Neural cell (in vitro differentiated cells): ENCODE results near the gene PARG. TPM values are rescaled to one million over a fixed set of nuclear protein-coding genes. Genes with fewer than 3 reads are reported as not detected.
"Not testable (repeated sequence)": the region's sequence is repeated elsewhere in the genome, so short reads cannot be mapped to it uniquely, and the experiment has no call there.

Source experiments
- H2AFZ ChIP-seq: fragments of 200-600, 300-800 bp; sonication (generic), shearing (Covaris generic); 2 replicates; pipeline ENCODE4 v1.6.0; 2014; ENCODE audit warnings: low read depth, mild to moderate bottlenecking, antibody characterized with exemption, low read length, moderate library complexity
- H3F3A ChIP-seq: fragments of 200-600 bp; shearing (Covaris generic); 2 replicates; pipeline ENCODE4 v1.6.1; 2016; ENCODE audit warnings: mild to moderate bottlenecking, moderate library complexity, mixed read lengths, antibody characterized with exemption, low read length; ENCODE audit not compliant: insufficient read depth, poor library complexity, severe bottlenecking
- H3K27ac ChIP-seq: fragments of 200-600, 300-800 bp; sonication (generic), shearing (Covaris generic); 2 replicates; pipeline ENCODE4 v1.5.1; 2014; ENCODE audit warnings: mild to moderate bottlenecking, low read length, moderate library complexity
- H3K27me3 ChIP-seq: fragments of 300-800, 200-600 bp; sonication (generic), shearing (Covaris generic); 2 replicates; pipeline ENCODE4 v1.6.0; 2014; ENCODE audit warnings: mild to moderate bottlenecking, low read depth, low read length, moderate library complexity; ENCODE audit not compliant: insufficient read depth
- H3K36me3 ChIP-seq: fragments of 300-800, 200-600 bp; sonication (generic), shearing (Covaris generic); 2 replicates; pipeline ENCODE4 v1.5.1; 2014; ENCODE audit warnings: mild to moderate bottlenecking, antibody characterized with exemption, low read length, moderate library complexity; ENCODE audit not compliant: insufficient read depth
- H3K4me2 ChIP-seq: fragments of 300-800, 200-600 bp; sonication (generic), shearing (Covaris generic); 2 replicates; pipeline ENCODE4 v1.6.0; 2014; ENCODE audit warnings: mild to moderate bottlenecking, low read length
- H3K4me3 ChIP-seq: fragments of 300-800, 200-600 bp; sonication (generic), shearing (Covaris generic); 2 replicates; pipeline ENCODE4 v1.5.1; 2014; ENCODE audit warnings: mild to moderate bottlenecking, low read length, moderate library complexity
- H3K79me2 ChIP-seq: fragments of 200-600 bp; shearing (Covaris generic); replicated peaks from 2 replicates; pipeline ENCODE4 v1.6.0; 2014; ENCODE audit warnings: mild to moderate bottlenecking, low read length, moderate library complexity; ENCODE audit not compliant: insufficient read depth
- H3K9ac ChIP-seq: fragments of 300-800, 200-600 bp; sonication (generic), shearing (Covaris generic); 2 replicates; pipeline ENCODE4 v1.6.1; 2016; ENCODE audit warnings: mild to moderate bottlenecking, low read length, mixed read lengths
- H3K9me2 ChIP-seq: fragments of 200-600 bp; shearing (Covaris generic); 2 replicates; pipeline ENCODE4 v1.6.1; 2016; ENCODE audit warnings: mild to moderate bottlenecking, low read length, mixed read lengths; ENCODE audit not compliant: insufficient read depth
- H3K9me3 ChIP-seq: fragments of 200-600, 300-800 bp; sonication (generic), shearing (Covaris generic); 2 replicates; pipeline ENCODE4 v1.6.1; 2016; ENCODE audit warnings: mild to moderate bottlenecking, mixed run types, low read length, moderate library complexity, mixed read lengths
- H4K20me1 ChIP-seq: fragments of 200-600 bp; shearing (Covaris generic); 2 replicates; pipeline ENCODE4 v1.6.1; 2016; ENCODE audit warnings: mild to moderate bottlenecking, mixed run types; ENCODE audit not compliant: insufficient read depth
- EP300 ChIP-seq: fragments of 450-650 bp; conservative IDR thresholded peaks from 2 replicates; pipeline ENCODE4 v1.6.1; 2014; ENCODE audit warnings: antibody characterized with exemption, mild to moderate bottlenecking, moderate library complexity; ENCODE audit not compliant: poor library complexity, severe bottlenecking
- MXI1 ChIP-seq: fragments of 450-650 bp; conservative IDR thresholded peaks from 2 replicates; pipeline ENCODE4 v1.6.1; 2014; ENCODE audit warnings: antibody characterized with exemption, mild to moderate bottlenecking; ENCODE audit not compliant: poor library complexity, severe bottlenecking
- POLR2AphosphoS5 ChIP-seq: IDR thresholded peaks from 2 replicates; pipeline ENCODE4 v1.6.1; 2012
- SMC3 ChIP-seq: fragments of 450-650 bp; conservative IDR thresholded peaks from 2 replicates; pipeline ENCODE4 v1.6.1; 2014; ENCODE audit warnings: antibody characterized with exemption, mild to moderate bottlenecking, moderate library complexity; ENCODE audit not compliant: poor library complexity
- TAF1 ChIP-seq: IDR thresholded peaks from 2 replicates; pipeline ENCODE4 v1.6.1; 2012; ENCODE audit warnings: low read depth
- polyA minus RNA-seq: library from RNA; depleted of rRNA, polyadenylated mRNA; stranded (reverse); fragments of >200 nt; gene quantifications from 2 replicates; pipeline ENCODE4 v1.2.3, GENCODE V29; 2014
- polyA plus RNA-seq: library from polyadenylated mRNA; depleted of rRNA; stranded (reverse); fragments of >200 nt; gene quantifications from 2 replicates; pipeline ENCODE4 v1.2.3, GENCODE V29; 2014
- TF ChIP-seq, protein P1 (sequence below): IDR thresholded peaks from 2 replicates; pipeline ENCODE4 v1.6.1; 2012; ENCODE audit warnings: borderline replicate concordance
- TF ChIP-seq, protein P2 (sequence below): fragments of 450-650 bp; IDR thresholded peaks from 2 replicates; pipeline ENCODE4 v1.5.1; 2014; ENCODE audit warnings: antibody characterized with exemption, mild to moderate bottlenecking, moderate library complexity; ENCODE audit not compliant: poor library complexity, severe bottlenecking

Gene PARG
- polyA plus RNA-seq (33.1 and 36.0 TPM in 2 replicates), polyA minus RNA-seq (104 and 109 TPM in 2 replicates)

DNA sequence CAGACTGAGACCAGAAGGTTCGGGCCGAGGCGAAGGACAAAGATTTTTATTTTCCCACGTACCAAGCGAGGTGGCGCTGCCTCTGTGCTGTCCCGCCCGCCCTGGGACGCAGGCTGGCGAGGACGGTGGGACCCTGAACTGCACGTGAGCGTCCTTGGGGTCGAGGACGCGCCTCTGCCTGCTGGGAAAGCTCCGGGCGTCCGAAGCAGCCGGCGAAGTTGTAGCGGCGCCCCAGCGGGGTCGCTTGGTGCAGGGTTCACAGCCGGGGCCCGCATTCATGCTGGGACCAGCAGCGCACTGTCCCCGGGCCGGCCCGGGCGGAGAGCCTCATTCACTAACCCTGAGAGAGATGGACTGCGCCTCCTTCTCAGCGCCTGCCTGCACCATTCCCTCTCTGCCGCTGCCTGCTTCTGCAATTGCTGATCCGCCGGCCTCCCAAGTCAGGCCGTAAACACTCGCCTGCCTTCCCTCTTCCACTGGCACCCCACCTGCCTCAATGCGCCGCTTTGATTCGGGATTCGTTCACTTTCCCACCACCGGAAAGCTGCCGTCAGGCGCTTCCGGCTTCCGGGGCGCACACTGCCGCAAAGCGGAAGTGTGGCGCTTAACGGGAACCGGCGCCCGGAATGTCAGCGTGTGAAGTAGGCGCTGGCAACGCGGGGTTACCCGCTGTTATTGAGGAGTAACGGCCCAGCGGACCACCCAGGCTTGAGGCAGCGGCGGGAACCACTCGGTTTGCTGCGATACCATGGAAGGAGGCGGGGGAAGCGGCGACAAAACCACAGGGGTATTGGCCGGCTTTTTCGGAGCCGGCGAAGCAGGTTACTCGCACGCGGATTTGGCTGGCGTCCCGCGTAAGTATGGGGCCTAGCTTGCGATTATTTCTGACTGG, at the start of gene PARG, which contains the start of gene TIMM23B:
Gene PARG, minus strand, starts transcription at position 581 of the 892 bp plus-strand sequence. Its CDS starts 302 bp downstream, at position 279.
Gene TIMM23B, plus strand, starts transcription at position 607 of the 892 bp plus-strand sequence. Its CDS starts 142 bp downstream, at position 749.
- not testable (repeated sequence) for H3K36me3 ChIP-seq, H3K27me3 ChIP-seq, H3F3A ChIP-seq, H4K20me1 ChIP-seq, H3K9me2 ChIP-seq, H3K9me3 ChIP-seq
- Histone ChIP-seq H2AFZ (peak within 1 kb of the TSS; percentile 51), H3K9ac (peak within 1 kb of the TSS; percentile 69), H3K4me3 (peak within 1 kb of the TSS; percentile 70), H3K79me2 (peaks cover 13% of the 10 kb centered on the region), H3K27ac (peak within 1 kb of the TSS; percentile 59), H3K4me2 (peak within 1 kb of the TSS; percentile 78)
- TF ChIP-seq, protein P1, sequence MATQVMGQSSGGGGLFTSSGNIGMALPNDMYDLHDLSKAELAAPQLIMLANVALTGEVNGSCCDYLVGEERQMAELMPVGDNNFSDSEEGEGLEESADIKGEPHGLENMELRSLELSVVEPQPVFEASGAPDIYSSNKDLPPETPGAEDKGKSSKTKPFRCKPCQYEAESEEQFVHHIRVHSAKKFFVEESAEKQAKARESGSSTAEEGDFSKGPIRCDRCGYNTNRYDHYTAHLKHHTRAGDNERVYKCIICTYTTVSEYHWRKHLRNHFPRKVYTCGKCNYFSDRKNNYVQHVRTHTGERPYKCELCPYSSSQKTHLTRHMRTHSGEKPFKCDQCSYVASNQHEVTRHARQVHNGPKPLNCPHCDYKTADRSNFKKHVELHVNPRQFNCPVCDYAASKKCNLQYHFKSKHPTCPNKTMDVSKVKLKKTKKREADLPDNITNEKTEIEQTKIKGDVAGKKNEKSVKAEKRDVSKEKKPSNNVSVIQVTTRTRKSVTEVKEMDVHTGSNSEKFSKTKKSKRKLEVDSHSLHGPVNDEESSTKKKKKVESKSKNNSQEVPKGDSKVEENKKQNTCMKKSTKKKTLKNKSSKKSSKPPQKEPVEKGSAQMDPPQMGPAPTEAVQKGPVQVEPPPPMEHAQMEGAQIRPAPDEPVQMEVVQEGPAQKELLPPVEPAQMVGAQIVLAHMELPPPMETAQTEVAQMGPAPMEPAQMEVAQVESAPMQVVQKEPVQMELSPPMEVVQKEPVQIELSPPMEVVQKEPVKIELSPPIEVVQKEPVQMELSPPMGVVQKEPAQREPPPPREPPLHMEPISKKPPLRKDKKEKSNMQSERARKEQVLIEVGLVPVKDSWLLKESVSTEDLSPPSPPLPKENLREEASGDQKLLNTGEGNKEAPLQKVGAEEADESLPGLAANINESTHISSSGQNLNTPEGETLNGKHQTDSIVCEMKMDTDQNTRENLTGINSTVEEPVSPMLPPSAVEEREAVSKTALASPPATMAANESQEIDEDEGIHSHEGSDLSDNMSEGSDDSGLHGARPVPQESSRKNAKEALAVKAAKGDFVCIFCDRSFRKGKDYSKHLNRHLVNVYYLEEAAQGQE: peak; percentile 34
- TF ChIP-seq, protein P2, sequence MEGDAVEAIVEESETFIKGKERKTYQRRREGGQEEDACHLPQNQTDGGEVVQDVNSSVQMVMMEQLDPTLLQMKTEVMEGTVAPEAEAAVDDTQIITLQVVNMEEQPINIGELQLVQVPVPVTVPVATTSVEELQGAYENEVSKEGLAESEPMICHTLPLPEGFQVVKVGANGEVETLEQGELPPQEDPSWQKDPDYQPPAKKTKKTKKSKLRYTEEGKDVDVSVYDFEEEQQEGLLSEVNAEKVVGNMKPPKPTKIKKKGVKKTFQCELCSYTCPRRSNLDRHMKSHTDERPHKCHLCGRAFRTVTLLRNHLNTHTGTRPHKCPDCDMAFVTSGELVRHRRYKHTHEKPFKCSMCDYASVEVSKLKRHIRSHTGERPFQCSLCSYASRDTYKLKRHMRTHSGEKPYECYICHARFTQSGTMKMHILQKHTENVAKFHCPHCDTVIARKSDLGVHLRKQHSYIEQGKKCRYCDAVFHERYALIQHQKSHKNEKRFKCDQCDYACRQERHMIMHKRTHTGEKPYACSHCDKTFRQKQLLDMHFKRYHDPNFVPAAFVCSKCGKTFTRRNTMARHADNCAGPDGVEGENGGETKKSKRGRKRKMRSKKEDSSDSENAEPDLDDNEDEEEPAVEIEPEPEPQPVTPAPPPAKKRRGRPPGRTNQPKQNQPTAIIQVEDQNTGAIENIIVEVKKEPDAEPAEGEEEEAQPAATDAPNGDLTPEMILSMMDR: peak; percentile 34
- TF ChIP-seq MXI1 (peak; percentile 98), SMC3 (peak; percentile 26), TAF1 (peak; percentile 22), POLR2AphosphoS5 (peak; percentile 75), EP300 (peak; percentile 33)

DNA sequence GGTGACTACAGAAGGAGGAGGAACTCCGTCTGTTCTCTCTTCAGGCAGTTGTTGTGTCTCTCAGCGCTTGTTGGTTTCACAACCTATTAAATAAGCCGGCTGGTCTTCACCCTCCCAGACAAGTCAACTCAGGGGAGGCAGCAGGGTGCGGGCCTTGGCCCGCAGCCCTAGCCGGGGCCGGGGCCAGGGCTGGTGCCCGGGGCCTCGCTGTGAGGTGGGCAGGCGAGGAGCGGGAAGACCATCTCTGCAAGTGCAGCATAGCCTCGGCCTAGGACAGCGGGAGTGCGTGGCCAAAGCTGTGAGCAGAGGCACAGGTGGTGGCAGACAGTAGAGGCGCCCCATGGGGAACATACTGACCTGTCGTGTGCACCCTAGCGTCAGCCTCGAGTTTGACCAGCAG, 46.5 kb upstream of the PARG start, which contains the start of gene AGAP6:
Gene AGAP6, plus strand, starts transcription at position 31 of the 400 bp plus-strand sequence. Its CDS starts 310 bp downstream, at position 341.
- not testable (repeated sequence) for H4K20me1 ChIP-seq, H3K36me3 ChIP-seq, H2AFZ ChIP-seq, H3K9me2 ChIP-seq, H3K79me2 ChIP-seq, H3K4me2 ChIP-seq, H3K4me3 ChIP-seq, H3K9me3 ChIP-seq, H3K27ac ChIP-seq, H3K27me3 ChIP-seq, H3K9ac ChIP-seq, H3F3A ChIP-seq

DNA sequence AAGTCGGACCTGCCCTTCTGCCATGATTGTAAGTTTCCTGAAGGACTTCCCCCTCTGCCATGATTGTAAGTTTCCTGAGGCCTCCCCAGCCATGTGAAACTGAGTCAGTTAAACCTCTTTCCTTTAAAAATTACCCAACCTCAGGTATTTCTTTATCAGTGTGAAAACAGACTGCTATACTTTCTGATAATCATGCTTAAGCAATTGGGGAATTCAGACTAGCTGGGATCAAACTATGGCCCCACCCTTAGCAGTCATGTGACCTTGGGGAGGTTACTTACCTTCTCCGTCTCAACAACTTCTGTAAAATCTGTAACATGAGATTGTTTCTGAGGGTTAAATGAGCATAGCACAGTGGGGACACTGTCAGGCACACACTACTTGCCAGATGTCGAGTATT, 45.4 kb upstream of the PARG start:
- not testable (repeated sequence) for H3K36me3 ChIP-seq, H3F3A ChIP-seq, H3K9me3 ChIP-seq, H3K27ac ChIP-seq, H3K79me2 ChIP-seq, H3K4me3 ChIP-seq, H3K4me2 ChIP-seq, H3K27me3 ChIP-seq, H3K9ac ChIP-seq, H3K9me2 ChIP-seq, H2AFZ ChIP-seq, H4K20me1 ChIP-seq

DNA sequence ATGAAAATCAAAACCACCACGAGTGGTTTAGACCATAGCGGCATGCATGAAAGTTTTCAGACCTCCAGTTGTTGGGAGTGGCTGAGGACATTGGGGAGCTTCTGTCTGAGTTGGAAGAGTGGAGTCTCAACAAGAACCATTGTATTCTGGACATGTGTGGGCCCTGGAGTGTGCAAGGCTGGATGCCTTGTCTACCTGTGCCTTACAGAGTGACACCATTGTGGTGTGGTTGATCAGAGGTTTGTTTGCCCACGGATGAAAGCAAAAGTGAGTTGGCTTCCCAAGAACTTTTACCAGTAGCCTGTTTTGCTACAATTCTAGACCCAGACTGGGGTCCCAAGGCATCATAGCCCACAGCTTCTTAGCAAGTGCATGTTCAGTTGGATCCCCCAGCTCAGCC, 35.9 kb upstream of the PARG start:
- H4K20me1 ChIP-seq, H3K9me3 ChIP-seq, H3K9me2 ChIP-seq, H3K27me3 ChIP-seq, H3K27ac ChIP-seq, H3K4me3 ChIP-seq, H2AFZ ChIP-seq, H3F3A ChIP-seq, H3K79me2 ChIP-seq, H3K4me2 ChIP-seq, H3K9ac ChIP-seq, H3K36me3 ChIP-seq: not testable (repeated sequence)

DNA sequence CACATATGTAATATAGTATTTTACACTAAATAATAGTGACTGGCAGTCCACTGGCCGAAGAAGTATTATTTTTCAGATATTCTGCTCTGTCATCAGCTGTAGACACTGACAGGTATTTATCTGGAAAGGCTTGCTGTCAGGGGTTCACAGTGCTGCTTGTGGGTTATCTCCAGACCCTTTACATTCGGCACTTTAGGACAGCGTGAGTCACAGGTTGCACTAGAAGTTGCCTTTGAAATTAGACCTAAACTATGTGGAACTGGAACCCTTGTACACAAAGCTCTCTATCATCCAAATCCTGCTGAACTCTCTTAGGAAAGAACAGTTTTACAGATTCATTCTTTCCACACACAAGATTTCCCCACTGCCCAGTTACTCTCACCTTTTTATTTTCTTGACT, 30.3 kb upstream of the PARG start:
- not testable (repeated sequence) for H4K20me1 ChIP-seq, H3K27ac ChIP-seq, H3K9me3 ChIP-seq, H3K9me2 ChIP-seq, H3K9ac ChIP-seq, H3K27me3 ChIP-seq, H3F3A ChIP-seq, H3K36me3 ChIP-seq, H3K79me2 ChIP-seq, H2AFZ ChIP-seq, H3K4me2 ChIP-seq, H3K4me3 ChIP-seq
